Measurements from ENCODE around the gene ACACA.

The ACACA gene

DNA sequence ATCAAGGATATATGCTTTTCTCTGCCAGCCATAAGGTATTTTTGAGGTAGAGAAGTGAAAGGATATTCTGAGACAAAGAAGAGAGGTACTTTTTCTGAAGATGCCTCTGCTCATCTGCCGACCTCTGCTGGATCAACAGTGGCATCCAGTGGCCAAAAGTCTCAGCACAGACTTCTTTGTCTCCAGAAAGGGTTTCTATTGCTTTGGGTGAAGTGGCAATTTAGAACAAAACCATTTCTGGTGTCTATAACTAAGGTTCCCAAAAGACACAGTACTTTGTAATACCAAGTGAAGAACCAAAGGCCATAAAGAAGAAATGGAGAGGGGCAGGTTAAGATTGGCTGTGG is 186.1 kb downstream of the ACACA start:
- DNase-seq, result peak; percentile 1

DNA sequence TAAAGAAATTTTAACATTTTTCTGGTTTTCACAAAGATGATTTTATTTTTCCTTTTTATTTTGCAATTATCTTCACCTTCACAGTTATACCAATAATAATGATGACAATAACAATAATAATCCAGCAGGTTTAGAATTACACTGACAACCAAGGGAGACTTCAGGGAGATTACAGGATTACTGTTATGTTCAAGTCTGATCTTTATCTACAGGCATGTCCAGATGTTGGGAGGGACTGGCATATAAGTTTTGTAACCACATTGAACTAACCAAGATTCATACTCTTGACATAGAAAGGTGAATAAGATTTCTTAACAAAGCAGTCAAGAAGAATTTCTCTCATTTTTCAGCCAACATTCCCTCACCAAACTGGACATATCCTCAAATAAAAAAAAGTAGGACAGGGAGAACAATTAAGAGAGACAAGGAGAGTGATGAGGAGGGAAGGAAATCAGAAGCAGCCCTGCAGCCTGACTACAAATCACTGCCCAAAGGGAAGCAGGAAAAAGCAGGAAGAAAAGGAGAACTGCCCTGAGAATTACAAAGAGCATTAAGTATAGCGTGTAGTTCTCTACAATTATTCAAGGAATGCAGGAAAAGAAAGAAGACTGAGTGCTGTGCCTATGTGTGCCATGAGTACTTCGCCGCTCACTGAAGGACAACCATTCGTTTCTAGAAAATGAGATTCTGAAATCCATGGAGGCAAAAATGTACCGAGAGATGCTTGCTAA is 186.6 kb downstream of the ACACA start:
- no peak for DNase-seq

DNA sequence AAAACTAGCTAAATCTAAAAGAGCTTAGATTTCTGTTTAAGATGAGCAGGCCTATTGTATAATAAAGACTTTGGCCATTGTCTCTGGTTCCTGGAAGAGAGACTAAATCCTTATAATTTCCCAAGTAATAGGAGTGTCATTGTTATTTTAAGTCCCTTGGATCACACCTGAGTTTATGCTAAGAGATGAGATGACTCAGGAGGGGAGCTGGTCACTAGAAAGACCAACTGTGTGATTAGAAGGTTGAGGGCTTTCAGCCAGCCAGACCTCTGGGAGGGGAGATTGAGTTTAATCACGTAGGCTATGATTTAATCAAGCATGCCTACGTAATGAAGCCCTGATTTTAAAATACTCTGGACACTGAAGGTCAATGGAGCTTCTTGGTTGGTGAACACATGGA is 187.8 kb downstream of the ACACA start:
- DNase-seq, result no peak

DNA sequence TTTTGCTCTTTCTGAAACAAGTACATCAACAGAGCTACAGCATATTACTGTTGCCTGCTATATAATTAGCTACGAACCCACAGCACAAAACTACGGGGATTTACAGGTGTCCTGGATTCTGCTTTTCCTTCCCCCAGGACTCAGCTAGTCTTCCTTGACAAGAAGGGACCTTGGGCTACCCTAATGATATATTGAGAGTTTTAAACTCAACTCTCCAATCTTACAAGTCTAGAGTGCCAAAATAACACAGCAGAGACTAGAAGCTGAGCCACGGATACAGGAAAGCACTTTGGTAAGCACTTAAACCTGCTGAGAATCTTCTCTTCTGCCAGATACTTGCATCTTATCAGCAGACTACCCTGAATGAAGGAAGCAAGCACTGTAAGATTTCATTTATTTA is 192.2 kb downstream of the ACACA start:
- DNase-seq, result no peak

DNA sequence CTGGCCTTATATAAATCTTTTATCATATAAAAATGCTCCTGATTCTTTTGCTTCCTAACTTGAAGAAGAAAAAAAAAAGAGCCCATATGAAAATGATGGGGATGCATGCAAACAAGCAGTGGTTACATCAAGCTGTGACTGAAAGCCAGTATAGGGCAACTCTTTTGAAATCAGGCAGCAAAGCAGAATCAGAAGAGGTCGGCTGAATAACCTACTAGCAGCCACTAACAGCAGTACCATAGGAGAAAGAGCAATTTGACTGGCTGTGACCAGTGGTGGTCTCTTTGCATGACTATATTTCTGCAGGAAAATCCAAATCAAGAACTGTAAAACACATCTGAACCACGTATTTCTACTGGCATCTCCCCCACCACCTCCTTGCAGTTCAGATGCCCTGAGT is 192.7 kb downstream of the ACACA start:
- no peak for DNase-seq

DNA sequence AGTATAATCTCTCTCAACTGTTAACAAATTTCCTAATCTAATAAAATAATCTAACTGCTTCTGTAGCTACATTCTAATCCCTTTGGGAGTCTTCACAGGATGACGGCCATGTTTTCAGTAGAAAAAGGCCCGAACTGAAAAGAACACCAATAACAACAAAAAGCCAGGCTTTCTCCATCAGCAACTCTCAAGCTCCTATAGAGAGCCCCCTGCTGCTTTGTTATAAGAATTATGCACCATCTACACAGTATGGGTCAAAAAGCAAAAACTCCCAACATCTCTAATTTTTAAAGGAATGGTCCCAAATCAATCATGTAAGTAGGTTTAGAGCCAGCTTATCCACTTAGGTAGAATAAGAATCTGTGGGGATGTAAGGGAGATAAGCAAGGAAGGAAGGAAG is 194.5 kb downstream of the ACACA start:
- DNase-seq, result no peak

DNA sequence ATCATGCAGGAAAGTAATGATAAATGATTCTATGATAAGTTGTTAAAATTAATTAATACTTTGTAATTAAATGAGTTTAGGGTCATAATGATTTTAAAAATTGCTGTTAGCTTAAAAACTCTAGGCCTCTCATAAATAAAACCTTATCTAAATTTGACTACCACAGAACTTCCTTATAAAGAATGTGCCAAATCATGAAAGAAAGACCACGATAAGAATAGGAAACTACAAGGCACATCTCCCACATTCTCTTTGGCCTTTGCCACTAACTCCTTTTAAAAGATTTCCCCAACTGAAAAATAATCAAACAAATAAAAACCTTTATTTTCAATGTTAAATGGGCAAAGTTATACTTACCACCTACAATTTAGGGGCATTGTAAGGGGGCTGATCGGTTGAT is 195.5 kb downstream of the ACACA start:
- no peak for DNase-seq

DNA sequence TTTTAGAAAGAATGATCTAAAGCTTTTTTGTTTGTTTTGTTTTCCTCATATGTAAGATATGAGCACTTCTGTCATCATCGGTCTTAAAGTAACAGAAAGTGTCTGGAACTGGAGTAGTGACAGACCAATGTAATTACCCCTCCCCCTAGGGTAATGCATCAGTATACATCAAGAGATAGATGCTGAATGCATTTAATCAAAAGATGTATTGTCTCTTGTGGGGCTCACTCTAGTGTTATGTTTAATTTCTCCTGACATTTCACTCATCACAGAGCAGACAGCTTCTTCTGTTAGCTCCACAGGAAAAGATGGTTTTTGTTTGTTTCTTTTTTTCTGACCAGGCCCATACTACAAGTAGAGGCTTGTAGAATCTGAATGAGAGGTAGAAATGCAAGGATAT is 199.5 kb downstream of the ACACA start:
- DNase-seq, result no peak

DNA sequence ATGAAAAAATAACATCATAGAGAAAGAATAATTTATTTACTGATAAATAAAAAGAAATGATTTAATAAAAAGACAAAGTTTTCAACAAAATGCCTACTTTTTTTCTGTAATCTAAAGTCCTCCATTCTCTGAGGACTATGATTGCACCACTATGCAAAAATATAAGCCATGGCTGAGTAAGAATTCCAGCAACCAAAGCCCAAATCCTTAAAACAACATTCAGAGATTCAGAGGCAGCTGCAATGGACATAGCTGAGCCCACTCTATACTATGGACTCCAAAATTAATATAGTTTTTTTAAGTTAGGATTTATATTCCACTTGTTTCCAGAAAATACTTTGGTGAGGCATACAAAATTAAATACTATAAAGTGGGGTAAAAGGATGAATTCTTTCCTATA is 200.3 kb downstream of the ACACA start:
- DNase-seq, result no peak

DNA sequence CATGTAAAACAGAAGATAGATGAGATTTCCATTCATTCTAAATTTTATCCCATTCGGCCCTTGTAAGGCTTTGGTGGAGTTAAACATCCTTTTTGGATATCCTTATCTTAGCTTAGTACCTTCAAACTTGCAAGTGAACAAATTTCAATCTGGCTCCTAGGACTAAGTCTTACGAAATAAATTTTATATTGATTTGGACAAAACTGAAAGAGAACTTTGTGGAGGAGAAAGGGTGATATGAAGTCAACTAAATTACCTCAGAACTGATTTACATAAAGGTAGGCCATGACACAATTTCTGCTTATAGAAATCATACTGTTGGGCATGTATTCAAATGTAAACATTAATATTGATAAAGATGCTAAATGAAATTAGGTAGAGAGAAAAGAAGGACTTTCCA is 206.1 kb downstream of the ACACA start:
- no peak for DNase-seq

DNA sequence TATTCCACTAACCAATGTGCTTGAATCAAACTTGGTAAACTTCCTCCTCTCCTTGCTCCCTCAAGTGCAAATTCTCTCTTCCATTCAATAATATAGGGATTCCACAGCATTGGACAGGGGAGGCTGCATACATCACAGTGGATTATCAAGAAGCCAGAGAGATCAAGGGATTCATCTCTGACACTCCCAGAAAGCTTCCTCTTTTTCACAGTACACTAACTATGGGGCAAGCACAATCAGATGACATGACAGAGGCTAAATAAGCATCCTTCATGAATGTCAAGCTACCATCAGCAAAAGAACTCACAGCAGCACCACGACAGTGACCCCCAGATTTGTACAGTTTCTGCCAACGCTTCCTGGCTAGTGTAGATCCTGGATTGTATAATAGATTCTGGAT is 209.3 kb downstream of the ACACA start:
- peak; percentile 44 for DNase-seq

DNA sequence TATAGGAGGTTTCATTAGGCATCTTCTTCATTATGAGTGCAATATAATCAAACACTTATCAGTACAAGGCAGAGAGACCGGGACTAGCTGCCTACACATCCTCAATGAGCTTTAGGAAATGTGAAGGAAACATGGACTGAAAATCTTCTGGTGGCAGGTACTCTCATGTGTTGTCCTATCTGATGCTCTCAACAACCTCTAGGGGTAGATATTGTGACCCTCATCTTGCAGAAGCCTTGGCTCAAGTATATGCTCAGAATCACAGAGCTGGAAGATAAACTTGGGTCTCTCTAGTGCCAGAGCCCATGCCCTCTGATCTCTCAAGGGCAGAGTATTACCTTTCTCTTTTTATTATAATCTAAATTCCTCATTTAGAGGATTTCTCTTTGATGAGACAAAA is 212.4 kb downstream of the ACACA start:
- DNase-seq, result no peak

DNA sequence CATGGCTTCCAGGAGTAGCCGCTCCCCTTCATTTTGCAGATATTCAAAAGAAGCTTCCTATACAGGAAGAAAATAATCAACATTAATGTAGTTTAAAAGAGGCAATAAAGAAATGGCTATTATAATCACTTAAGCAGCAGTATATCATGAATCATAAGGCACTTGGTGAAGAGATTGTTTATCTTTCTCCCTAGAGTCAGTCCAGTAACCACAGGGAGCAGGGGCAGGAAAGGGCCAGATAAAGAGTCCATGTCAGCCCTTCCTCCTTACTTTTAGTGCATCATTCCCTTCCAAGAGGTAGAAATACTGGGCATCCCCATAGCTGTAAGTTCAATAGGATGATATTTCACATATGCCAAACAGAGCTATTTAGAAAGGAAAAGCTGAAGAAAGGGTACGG is 215.4 kb downstream of the ACACA start:
- no peak for DNase-seq

DNA sequence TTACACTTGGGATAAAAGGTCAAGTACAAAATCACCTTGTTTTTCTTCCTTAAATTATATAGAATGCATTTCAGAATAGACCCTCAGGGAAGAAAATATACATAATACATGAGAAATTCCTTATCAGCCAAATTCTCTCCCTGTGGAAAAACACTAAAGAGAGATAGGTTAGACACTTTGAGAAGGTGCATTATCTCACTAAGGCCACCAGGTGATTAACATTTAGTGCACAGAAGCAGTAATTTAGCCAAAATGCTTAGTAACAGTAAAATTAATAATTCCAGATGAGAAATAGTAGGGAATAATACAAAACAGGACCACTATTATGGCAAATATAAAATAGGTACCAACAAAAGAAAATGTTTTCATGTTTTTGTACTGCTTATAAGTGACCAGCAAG is 216.1 kb downstream of the ACACA start:
- no peak for DNase-seq

DNA sequence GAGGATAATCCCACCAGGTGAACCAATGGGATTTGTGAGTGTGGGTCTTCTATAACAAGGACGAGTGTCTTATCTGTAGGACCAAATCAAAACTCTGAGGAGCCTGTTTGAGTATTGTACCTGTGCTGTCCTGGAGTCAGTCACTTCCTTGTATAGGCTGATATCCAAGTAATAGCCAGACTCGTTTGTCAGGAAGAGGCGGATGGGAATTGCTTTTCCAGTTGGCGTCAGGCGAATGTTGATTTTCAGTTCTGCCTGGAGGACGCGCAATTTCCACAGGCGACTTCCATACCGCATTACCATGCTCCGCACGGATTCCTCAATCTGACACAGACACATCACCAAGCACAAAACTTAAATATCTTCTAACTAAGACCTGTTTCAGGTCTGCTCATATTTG is 218.5 kb downstream of the ACACA start:
- no peak for DNase-seq

DNA sequence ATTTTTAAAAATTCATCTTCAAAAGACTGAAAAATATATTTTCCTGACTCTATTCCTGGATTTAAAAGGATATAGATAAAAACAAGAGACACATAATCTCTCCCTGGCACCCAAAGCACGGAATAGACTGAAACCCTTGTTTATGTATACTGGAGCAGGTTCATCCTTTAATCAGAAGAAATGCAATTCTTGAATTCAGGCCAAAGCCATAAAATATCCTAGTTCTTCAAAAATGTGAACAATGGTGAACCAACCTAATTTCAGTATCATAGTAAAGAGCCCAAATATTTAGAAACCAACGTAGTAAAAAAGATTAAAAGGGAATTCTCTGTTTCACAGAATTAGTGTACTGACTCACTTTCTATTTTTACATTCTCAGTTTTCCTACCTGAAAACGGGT is 219.4 kb downstream of the ACACA start:
- DNase-seq, result no peak

DNA sequence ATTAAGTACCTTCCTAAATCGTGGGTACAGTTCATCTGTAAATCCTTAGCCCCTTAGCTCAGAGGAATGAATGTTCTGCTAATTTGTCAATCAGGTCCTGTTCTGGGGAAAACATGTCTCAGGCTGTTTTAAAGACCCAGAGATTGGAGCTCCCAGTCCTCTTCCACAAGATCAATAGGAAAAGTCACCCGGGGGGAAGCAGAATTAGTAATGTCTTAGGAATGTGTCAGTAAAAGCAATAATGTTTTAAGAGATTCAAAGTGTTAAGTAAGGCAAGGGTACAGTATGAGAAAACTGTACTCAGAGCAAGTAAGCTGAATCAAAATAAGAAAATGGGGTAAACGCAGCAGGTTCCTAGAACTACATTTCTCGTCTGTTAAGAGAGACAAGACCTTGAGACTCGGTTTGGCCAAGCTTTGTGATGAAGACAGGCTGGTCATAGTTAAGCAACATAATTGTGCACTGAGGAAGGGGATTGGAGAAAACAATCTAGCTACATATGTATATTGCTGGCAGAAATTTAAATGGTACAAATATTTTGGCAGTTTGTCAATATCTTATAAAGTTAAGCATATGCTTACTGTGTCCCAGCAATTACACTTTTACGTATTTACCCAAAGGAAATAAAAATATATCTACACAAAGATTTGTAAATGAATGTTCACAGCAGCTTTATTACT is 223.7 kb downstream of the ACACA start:
- DNase-seq, result no peak

DNA sequence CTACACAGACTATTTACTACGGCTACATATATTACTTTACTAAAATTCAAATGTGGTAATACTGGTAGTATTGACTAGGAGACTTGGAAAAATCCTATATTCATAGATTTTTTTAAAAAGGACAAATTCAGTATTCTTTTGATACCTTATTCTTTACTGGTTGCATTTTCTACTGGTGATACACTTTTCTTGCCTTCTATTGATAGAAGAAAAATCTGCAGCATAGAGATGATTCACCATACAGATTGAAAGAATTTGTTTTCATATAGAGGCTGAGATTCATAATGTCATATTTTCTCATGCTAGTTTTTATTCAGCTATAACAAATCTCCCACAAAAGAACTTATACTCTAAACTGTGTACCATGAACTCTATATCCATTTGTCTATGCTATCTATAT is 226.3 kb downstream of the ACACA start:
- DNase-seq, result no peak

DNA sequence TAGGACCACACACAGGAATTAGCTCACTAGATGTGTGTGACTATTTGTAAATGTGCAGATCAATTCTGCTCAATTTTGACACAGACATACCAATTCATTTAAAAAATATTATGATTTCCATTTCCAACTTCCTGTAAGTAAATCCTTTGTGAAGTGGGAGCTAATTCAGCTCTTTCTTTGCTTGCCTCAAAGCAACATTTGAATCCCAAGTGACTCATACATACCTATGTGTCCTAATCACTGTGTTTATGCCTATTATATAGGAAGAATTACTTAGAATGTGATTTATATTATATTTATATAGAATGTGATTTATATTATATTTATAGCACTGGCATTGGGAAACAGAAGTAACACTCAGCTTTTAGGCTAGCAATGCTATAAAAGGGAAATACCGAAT is 226.7 kb downstream of the ACACA start:
- DNase-seq, result no peak

DNA sequence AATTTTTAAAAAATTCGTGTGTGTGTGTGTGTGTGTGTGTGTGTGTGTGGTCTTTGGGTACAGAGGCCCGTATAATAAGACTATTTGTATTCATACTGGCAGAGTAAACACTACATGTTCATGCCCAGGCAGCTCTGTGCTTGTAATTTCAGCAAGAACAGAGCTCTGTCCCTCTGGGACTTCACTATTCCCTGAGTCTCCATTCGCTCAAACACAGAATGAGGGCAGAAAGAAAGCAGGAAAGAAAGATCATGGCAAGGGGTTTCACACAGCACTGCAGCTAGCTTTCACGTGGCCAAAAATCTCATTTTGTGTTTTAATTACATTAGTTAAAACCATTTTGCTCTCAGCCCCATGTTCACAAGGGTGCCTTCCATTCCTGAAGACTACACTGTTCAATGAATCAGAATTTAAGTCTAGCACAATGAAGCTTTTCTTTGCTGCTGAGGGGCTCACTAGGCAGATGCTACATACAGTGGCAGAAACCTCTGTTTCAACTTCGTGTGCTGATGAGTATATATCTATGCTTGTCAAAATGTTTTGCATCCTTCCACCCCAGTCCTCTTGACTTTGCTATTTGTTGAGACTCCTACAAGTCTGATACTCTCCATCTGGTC is 229.3 kb downstream of the ACACA start:
- no peak for DNase-seq

DNA sequence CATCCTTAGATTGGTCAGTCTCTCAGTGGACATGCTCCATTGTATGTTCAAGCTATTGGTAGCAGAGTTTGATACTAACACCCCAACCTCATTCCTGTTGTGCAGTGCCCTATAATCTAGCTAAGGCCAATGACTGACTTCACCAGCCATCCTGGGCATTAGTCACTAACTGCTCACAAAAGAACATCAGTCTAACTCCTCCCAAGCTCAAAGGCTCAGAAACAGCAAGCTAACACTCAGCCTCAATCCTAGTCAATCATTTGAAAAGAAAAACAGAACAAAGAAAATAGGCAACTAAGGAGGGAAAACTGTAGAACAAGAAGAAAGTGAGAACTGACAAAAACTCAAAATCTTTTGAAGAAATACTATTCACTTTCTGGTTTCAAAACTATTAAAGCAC is 229.9 kb downstream of the ACACA start:
- no peak for DNase-seq

DNA sequence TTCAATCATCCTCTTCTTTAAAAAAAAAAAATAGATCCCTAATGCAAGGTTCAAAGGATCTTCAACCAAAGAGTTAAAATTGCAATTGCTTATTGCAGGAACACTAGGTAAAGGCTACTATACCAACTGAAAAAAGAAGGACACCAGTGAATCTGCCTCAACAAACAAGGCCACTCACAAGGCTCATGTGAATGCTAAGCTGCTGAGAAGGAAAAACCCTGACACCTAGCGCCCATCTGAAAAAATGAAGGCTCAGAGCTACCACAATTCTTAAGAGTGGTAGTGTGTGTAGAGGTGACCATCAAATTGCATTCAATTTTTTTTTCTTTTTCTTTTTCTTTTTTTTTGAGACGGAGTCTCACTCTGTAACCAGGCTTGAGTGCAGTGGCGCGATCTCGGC is 232.4 kb downstream of the ACACA start:
- peak; percentile 45 for DNase-seq

DNA sequence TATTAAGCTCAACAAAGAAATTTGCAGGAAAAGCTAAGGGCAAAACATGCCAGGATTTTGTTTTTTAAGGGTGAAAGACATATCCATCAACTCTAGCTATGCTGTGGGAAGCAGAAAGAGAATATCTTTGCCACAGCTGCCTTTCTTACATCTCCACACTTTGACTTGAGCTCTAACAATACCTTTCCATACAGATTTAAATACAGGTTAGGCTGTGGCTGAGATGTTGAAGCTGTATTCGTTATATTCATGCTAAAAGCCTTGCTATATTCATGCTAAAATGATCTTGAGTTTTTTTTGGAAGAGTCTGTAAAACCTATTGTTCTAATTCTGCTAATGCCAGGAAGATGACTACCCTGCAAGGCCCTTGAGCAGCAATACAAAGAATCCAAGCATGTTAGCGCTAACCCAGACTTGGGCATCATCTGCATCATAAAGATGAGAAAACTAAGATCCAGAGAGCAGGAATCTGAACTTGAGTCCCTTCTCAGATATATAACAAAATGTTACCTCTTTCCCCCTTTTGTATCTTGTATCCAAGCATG is 235.7 kb downstream of the ACACA start:
- no peak for DNase-seq

DNA sequence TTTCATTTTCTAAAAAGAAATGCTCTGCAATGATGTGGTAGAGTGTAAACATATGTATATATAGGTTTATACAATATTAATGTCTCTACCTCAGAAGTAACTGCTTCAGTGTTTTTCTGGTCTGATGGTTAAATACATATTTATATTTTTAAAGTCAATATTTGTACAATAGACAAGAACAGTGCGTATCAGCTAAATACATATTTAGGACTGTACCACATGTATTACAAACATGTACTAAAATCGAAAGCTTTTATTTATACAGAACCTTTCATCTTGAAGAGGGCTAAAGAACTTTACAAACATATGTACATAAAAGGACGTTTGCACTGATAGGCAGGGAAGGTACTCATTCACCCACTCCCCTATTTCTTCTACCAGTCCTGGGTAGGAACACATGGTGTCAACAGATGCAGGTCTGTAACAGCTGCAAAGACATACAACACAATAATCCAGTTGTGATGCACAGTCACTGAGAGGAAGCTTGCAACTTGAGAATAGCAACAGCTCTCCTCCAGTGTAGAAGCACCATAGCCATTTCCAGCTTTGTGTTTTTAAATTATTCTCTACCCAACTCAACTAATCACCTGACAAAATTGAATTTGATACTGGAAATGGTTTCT is 237.8 kb downstream of the ACACA start:
- DNase-seq, result no peak

Measured in MV-4-11 (cell line).